Peyer's patch (tissue), 4 donors: ENCODE results near the gene KDM8.

Source experiments
- POLR2A ChIP-seq, 2 donors: fragments of 450-650 bp; IDR thresholded peaks; one replicate each; pipeline ENCODE4 v1.5.1; 2017; ENCODE audit warnings: antibody characterized with exemption in 2 of 2, mild to moderate bottlenecking in 2 of 2, moderate library complexity in 2 of 2
- TF ChIP-seq, protein P1 (sequence below), 6 experiments: fragments of 450-650 bp in 4 of 6; fragments of 200-600 bp in 2 of 6; sonication (generic) in 1 of 6; IDR thresholded peaks; one replicate each; pipeline ENCODE4 v1.5.1; 2017 to 2019; ENCODE audit warnings: antibody characterized with exemption in 6 of 6, mild to moderate bottlenecking in 3 of 6, moderate library complexity in 1 of 6

DNA sequence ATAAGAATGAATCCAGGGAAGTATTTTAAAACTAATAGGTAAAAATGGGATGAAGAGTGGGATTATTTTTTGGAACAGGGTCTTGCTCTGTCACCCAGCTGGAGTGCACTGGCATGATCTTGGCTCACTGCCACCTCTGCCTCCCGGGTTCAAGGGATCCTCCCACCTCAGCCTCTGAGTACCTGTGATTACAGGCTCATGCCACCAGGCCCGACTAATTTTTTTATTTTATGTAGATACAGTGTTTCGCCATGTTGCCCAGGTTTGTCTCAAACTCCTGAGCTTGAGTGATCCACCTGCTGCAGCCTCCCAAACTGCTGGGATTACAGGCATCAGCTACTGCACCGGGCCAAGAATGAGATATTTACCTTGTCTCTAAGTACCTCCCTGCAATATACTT is 43.1 kb downstream of the KDM8 start:
- TF ChIP-seq, protein P1, sequence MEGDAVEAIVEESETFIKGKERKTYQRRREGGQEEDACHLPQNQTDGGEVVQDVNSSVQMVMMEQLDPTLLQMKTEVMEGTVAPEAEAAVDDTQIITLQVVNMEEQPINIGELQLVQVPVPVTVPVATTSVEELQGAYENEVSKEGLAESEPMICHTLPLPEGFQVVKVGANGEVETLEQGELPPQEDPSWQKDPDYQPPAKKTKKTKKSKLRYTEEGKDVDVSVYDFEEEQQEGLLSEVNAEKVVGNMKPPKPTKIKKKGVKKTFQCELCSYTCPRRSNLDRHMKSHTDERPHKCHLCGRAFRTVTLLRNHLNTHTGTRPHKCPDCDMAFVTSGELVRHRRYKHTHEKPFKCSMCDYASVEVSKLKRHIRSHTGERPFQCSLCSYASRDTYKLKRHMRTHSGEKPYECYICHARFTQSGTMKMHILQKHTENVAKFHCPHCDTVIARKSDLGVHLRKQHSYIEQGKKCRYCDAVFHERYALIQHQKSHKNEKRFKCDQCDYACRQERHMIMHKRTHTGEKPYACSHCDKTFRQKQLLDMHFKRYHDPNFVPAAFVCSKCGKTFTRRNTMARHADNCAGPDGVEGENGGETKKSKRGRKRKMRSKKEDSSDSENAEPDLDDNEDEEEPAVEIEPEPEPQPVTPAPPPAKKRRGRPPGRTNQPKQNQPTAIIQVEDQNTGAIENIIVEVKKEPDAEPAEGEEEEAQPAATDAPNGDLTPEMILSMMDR (IDR thresholded peaks at IDR 0.05): no peak
- no peak for TF ChIP-seq POLR2A (IDR thresholded peaks at IDR 0.05)
